GM21737 (cell line): ENCODE measurements around the gene NUCKS1.

Experiments
- ATAC-seq: cut with Tn5 transposase; IDR thresholded peaks from one replicate; pipeline ENCODE4 v1.9.1; 2021; ENCODE audit warnings: mild to moderate bottlenecking, moderate library complexity; ENCODE audit not compliant: unreplicated experiment

Gene NUCKS1

GRCh38 chr1:205672395-205672889 is 77.5 kb downstream of the NUCKS1 start:
- no peak for ATAC-seq

DNA sequence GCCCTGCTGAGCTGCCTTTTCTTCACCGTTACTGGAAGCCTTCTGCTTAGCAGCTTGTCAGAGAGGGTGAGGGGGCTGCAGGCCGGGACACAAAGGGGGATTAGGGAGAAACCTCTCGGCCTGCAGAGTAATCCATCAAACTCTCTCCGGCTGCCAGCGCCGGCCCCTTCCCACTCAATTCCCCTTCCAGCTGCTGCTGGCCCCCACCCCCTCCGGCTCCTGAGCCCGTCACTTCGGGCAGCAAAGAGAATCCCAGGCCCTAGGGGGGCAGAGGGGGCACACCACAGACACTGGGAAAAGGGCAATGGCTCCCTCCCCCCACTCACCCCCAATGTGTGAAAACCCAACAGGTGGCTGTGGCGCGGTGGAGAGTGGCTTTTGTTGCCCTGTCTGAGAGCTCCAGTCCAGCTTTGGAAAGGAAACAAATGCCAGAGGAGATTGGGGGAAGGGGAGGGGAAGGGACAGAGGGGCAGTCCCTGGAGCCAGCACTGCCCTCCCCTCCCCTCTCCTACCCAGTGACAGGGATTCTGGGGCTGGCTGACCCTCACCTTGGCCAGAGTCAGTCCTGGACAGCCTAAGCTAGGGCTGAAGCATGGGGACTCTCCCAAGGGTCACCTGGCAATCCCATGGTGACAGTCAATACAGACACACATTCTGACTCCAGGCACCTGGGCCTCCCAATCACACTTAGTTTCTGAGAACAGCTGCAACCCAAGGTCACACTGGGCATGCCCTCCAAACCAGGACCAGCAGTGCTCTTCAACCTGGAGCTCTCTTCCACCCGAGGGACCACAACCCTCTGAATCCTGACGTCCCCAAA is 79.2 kb downstream of the NUCKS1 start:
- no peak for ATAC-seq

DNA sequence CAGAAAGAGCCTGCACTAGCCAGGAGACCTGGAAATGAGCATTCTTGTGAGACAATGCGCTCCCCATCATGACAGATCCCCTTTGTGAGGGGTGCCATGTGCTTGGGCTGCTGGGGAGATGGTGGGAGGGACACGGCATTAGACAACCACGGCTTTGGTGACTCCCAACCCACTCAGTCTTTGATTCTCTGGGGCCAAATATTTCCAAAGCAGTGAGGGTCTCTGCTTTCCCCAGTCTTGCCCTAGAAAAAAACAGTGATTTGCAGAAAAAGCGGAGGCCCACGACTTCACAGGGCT is 79.9 kb downstream of the NUCKS1 start:
- ATAC-seq, result no peak

DNA sequence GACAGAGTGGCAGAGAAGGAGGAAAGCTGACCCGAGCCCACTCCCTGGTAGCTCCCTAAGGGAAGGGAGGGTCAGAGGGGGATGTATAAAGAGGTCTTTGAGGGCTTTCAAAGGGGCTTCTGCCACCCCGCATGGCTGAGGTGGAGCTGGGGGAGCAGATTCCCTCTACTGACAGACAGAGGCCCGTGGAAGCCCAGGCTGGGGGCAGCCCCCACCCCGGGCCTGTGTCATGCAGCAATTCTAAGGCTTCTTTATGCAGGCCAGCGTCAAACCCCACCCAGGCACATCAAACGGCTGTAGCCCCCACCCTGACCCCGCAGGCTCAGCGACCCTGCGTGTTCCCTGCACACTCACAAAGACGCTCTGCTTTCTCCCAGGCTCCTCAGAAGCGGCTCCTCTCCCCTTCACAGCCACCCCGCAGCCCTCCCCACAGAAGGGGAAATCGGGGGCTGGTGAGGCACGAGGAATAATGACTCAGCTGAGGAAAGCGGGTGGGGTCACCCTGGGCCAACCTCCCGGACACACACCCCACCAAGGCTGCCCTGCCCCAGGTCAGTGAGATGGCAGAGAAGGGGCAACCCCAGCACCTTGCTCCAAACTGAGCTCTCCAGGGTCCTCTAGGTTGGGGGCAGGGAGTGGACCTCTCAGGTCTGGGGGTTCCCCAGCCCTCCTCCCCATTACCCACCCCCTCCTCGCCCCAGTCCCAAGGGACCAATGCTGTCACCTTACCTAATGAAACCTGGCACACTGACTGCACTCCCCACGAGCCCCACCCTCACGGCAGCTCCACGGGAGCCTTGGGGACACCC is 80.4 kb downstream of the NUCKS1 start:
- ATAC-seq, result peak; percentile 29

GRCh38 chr1:205668951-205669340 is 81.0 kb downstream of the NUCKS1 start:
- peak; percentile 30 for ATAC-seq

DNA sequence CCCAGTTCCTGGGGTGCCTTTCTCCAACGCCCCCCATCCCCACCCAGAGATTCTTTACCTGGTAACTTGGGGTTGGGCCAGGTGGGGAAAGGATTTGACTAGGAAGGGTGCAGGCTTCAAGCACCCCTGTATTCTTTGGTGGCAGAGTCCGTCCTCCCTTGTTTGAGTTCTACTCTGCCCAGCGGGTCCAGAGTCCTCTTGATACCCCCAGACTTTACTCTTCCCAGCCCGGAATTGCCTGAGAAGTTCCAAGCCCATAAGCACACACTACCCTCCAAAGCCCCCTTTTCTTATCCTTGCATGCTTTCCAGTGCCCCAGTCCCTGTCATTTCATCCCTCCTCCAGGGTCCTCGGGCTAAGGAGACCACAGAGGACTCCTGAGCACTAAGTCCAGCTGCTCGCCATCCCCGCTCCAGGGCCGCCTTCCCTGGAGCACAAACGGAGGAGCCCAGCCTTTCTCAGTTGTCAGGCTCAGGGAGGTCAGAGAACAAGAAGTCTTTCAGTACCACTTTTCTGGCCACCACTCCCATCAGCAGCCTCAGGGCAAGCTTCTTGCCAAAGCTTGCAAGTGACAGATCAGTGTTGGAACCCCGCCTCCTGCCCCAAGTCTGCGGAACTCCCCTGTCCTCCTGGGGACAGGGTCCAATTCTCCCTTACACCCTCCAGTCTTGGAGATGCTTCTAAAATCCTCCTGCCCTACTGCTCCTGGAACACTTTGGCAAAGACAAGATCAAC is 81.9 kb downstream of the NUCKS1 start:
- no peak for ATAC-seq

- no peak for ATAC-seq
Measured at GRCh38 chr1:205666372-205667166, 83.4 kb downstream of the NUCKS1 start.

GRCh38 chr1:205665201-205666045 is 84.6 kb downstream of the NUCKS1 start:
- no peak for ATAC-seq

- no peak for ATAC-seq
Measured at GRCh38 chr1:205664399-205665017, 85.5 kb downstream of the NUCKS1 start.

DNA sequence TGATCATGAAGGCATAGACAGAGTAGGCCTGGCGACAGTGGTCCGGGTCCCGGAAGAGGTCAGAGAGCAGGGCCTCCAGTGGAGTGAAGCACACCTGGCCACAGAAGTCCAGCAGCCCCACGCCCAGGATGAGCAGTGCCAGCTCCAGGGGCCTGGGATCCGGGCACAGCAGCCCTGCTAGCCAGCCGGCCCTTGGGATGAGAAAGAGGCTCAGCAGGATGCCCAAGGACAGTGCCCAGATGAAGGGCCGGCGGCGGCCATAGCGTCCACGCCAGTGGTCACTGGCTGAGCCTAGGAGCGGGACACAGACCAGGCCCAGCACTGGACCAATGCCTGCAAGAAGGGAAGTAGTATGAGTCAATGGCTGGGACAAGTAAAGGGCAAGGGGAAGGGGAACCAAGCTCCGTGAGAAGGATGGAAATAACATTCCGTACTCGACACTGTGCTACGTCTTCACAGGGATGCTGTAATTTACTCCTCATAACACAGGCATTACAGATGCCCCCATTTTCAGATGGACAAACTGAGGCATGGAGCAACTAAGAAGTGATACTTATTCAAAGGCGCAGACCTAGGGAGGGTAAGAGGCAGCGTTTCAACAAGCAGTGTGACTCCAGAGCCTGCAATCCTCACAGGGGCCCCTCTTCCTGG is 86.6 kb downstream of the NUCKS1 start:
- ATAC-seq, result no peak
